ENCODE data around the gene KDELR1. TPM values are rescaled to one million over a fixed set of nuclear protein-coding genes. Genes with fewer than 3 reads are reported as not detected.

KDELR1 gene
- total and polyA plus RNA-seq, 9 of the 15 experiments (the other 6 are each of a cell fraction or from before 2014, with no cell fraction given) = 6.1 to 165 (median 58.5) TPM

DNA sequence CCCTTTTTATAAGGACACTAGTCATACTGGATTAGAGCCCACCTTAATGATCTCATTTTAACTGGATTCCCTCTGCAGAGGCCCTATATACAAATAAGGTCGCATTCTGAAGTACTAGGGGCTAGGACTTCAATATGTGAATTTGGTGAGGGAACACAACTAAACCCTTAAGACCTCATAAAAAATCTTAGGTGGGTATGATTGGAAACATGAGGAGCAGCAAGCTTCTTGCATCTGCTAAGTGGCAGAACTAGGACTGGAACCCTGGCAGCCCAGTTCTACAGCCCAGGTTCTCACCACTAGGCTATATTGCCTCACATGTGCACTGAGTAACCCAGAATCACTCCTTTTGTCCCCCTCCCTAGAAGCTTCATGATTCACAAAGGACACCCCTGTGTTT is 37.3 kb upstream of the KDELR1 start:
- Histone ChIP-seq H3K9me1 (ENCODE audit: control insufficient read depth, insufficient read depth, low read length) (no peaks in the 10 kb centered on the region), H3K9ac (ENCODE audit: insufficient read depth in 1 of 2, low read depth in 2 of 2, low read length in 2 of 2) (no peak overlapping the region), H4K20me1 (replicated peaks; ENCODE audit: control insufficient read depth, insufficient read depth, low read length) (no peaks in the 10 kb centered on the region), H3K79me2 (ENCODE audit: control insufficient read depth, insufficient read depth, low read length) (no peaks in the 10 kb centered on the region), H3K9me3 (replicated peaks; ENCODE audit: control insufficient read depth, insufficient read depth, low read depth, low read length) (no peaks in the 10 kb centered on the region; the same call in 1 of the 2 replicates), H3K4me1 (replicated peaks in 1 of 2; ENCODE audit: control insufficient read depth in 2 of 2, insufficient read depth in 2 of 2, low read length in 2 of 2) (peaks cover 8 to 12% of the 10 kb centered on the region in 2 experiments), H3K27ac (ENCODE audit: extremely low read depth, low read depth, low read length) (no peak overlapping the region), H3K4me3 (no peak overlapping the region), H3K27me3 (ENCODE audit: control insufficient read depth in 2 of 2, insufficient read depth in 2 of 2, low read length in 2 of 2) (no peaks in the 10 kb centered on the region), H3K36me3 (ENCODE audit: control insufficient read depth, insufficient read depth, low read length) (peaks cover 54% of the 10 kb centered on the region; the same call in 2 of the 3 replicates), H3K4me2 (ENCODE audit: insufficient read depth, low read length) (no peak overlapping the region), H2AFZ (ENCODE audit: low read depth, low read length) (no peak overlapping the region)
- 100% methylated on average over 1 of the region's 1 CpG for WGBS (ENCODE audit: insufficient coverage, low coverage, missing lambda C conversion rate)
- ChIA-PET POLR2A (interaction anchor here (1.1 kb wide), 1 partner anchor 12 kb away, joined by 3 read pairs; no protein-coding TSS in a partner anchor), CTCF (ENCODE audit: low intra/inter-chr PET ratio) (no interaction called here)
- in situ Hi-C loops (cut with MboI) (no loop called here), intact Hi-C loops (cut with micrococcal nuclease) (no loop called here)
- no peak for ATAC-seq
- no peak for FAIRE-seq
- no peak for DNase-seq (ENCODE audit: extremely low read depth in 1 of 4, low spot score in 3 of 4)
- TF ChIP-seq U2AF1 (optimal IDR thresholded peaks at IDR 0.05; ENCODE audit: low read depth, low read length) (no peak), ZNF561 (CRISPR knock-in tag; conservative IDR thresholded peaks at IDR 0.05) (no peak), CHAMP1 (IDR thresholded peaks at IDR 0.05) (no peak), CREB1 (IDR thresholded peaks at IDR 0.05) (no peak), CREB1 (CRISPR knock-in tag; IDR thresholded peaks at IDR 0.05) (no peak), RFX7 (CRISPR knock-in tag; IDR thresholded peaks at IDR 0.05) (no peak), MTA3 (IDR thresholded peaks at IDR 0.05; ENCODE audit: borderline replicate concordance) (no peak), ZNF707 (CRISPR knock-in tag; conservative IDR thresholded peaks at IDR 0.05) (no peak)
- BruUV-seq (replicated peaks) = no TSS peak

Data from K562 (cell line).